ENCODE results near the gene SLAMF8.
A peak's percentile ranks its signal among the peaks of the same experiment; 100 is the strongest.

The SLAMF8 gene

DNA sequence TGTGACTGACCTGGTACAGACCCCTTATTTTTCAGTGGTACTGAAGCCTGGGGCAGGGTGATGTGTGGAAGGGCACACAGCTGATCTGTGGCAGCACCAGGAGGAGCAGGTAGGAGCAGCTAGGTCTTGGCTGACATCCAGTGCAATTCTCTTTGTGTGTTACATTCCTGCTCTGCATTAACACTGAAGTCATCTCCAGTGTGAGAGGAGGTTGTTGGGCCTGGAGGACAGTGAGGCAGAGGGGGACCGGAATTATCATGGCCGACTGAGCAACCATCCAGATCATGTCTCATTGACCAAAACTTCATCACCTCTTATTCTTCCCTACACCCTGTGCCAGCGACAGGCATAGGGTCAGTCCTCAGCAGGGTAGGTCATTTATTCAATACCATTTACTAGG lies 1.5 kb downstream of the SLAMF8 start:
- peaks cover 0 to 5% of the 10 kb centered on the region in 2 donors for H3K9me3 Mint-ChIP-seq
- no peak for DNase-seq
- peak overlapping the region; percentile 75 to 83 for H3K4me3 Mint-ChIP-seq
- H3K27ac Mint-ChIP-seq, result peak overlapping the region; percentile 52 to 96
- H3K36me3 Mint-ChIP-seq (ENCODE audit: insufficient read depth), result peaks cover 31% of the 10 kb centered on the region
- H3K4me1 Mint-ChIP-seq (ENCODE audit: low read depth in 2 of 2), result peaks cover 74 to 78% of the 10 kb centered on the region in 2 donors
- no peak for ATAC-seq (replicated peaks)
- no peaks in the 10 kb centered on the region for H3K27me3 Mint-ChIP-seq

DNA sequence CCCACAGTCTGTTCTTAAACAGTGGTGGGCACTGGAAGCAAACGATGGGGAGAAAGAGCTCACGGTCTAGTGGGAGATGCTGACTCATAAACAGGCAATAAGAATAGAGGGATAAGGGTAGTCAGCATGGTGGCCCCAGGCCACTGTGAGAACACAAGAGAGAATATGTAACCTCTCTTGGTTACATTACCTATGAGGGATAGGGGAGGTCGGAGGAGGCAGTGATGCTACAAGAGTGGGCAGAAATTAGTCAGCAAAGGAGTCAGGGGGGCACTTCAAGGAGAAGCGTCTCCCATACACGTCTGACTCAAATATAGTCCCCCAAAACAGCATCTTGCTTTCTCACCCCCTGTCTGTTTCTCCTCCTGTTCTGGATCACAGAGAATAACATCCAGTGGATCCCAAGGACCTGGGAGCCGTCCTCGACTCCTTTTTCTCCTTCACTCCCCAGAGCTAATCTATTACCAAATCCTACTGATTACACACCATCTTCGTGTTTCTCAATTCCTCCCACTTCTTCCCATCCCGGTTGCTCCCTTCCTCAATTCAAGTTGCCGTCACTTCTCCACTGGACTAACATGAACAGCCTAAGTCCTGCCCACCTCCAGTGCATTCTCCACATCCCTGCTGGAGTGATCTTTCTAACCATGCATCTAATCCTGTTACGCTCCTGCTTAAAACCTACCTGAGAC lies 2.1 kb downstream of the SLAMF8 start:
- peak overlapping the region; percentile 75 to 83 for H3K4me3 Mint-ChIP-seq
- DNase-seq (no peak), ATAC-seq (replicated peaks) (no peak)
- peak overlapping the region in 1 of 2 donors; percentile 96 for H3K27ac Mint-ChIP-seq
- no peaks in the 10 kb centered on the region for H3K27me3 Mint-ChIP-seq
- peaks cover 28% of the 10 kb centered on the region for H3K36me3 Mint-ChIP-seq (ENCODE audit: insufficient read depth)
- peaks cover 0 to 5% of the 10 kb centered on the region in 2 donors for H3K9me3 Mint-ChIP-seq
- peaks cover 71 to 77% of the 10 kb centered on the region in 2 donors for H3K4me1 Mint-ChIP-seq (ENCODE audit: low read depth in 2 of 2)

GRCh38 chr1:159829273-159829634 lies 2.6 kb downstream of the SLAMF8 start:
- Mint-ChIP-seq H3K36me3 (ENCODE audit: insufficient read depth) (peaks cover 28% of the 10 kb centered on the region), H3K4me1 (ENCODE audit: low read depth in 2 of 2) (peaks cover 66 to 74% of the 10 kb centered on the region in 2 donors), H3K9me3 (peaks cover 0 to 5% of the 10 kb centered on the region in 2 donors), H3K4me3 (peak overlapping the region; percentile 45 to 75), H3K27me3 (no peaks in the 10 kb centered on the region), H3K27ac (peak overlapping the region in 1 of 2 donors; percentile 96)
- no peak for DNase-seq
- ATAC-seq (replicated peaks), result no peak

- H3K4me1 Mint-ChIP-seq (ENCODE audit: low read depth in 2 of 2), result peaks cover 59 to 67% of the 10 kb centered on the region in 2 donors
- H3K27me3 Mint-ChIP-seq, result no peaks in the 10 kb centered on the region
- H3K27ac Mint-ChIP-seq, result peak overlapping the region in 1 of 2 donors; percentile 64
- peaks cover 26% of the 10 kb centered on the region for H3K36me3 Mint-ChIP-seq (ENCODE audit: insufficient read depth)
- no peak for DNase-seq
- no peak for ATAC-seq (replicated peaks)
- H3K4me3 Mint-ChIP-seq, result peak overlapping the region; percentile 45 to 75
- peaks cover 0 to 5% of the 10 kb centered on the region in 2 donors for H3K9me3 Mint-ChIP-seq
Measured at GRCh38 chr1:159829822-159830465, 3.3 kb downstream of the SLAMF8 start.

GRCh38 chr1:159830722-159831121 lies 4.0 kb downstream of the SLAMF8 start:
- DNase-seq (no peak), ATAC-seq (replicated peaks) (no peak)
- H3K9me3 Mint-ChIP-seq, result peaks cover 0 to 5% of the 10 kb centered on the region in 2 donors
- no peak overlapping the region for H3K27ac Mint-ChIP-seq
- peaks cover 25% of the 10 kb centered on the region for H3K36me3 Mint-ChIP-seq (ENCODE audit: insufficient read depth)
- peak overlapping the region in 1 of 2 donors; percentile 75 for H3K4me3 Mint-ChIP-seq
- H3K4me1 Mint-ChIP-seq (ENCODE audit: low read depth in 2 of 2), result peaks cover 52 to 66% of the 10 kb centered on the region in 2 donors
- no peaks in the 10 kb centered on the region for H3K27me3 Mint-ChIP-seq

DNA sequence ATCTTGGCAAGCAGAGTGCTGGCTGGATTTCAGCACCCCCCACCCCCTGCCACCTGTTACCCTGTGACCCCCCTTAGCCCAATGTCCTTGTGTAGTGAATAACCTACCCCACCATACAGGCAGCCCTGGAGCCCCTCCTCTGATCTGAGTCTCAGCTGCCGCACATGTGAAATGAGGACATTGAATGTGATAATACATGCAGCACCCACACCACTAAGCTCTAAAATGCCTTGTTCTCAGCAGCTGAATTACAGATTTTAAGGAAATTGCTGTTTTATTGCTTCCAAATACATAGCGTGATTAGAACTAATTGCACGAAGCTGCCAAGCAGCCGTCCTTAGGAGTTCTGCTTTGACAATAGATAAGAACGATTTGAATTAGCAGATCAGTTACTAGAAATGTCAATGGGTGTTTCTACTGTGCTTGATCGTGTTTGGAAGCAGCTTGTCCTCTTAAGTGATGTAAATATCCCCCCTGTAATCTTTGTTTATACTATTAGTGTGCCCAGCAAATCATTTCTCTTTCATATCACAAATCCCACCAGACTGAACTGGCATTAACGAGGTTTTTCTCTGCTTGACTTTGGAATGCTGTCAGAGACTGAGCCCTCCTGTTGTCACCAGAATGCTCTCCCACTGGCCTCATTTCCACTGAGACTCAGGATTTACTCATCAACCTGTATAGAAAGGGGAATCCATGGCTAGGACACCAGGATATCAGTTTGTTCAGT lies 4.9 kb downstream of the SLAMF8 start:
- H3K27me3 Mint-ChIP-seq, result no peaks in the 10 kb centered on the region
- peaks cover 43 to 61% of the 10 kb centered on the region in 2 donors for H3K4me1 Mint-ChIP-seq (ENCODE audit: low read depth in 2 of 2)
- peaks cover 0 to 5% of the 10 kb centered on the region in 2 donors for H3K9me3 Mint-ChIP-seq
- no peak overlapping the region for H3K4me3 Mint-ChIP-seq
- no peak for DNase-seq
- no peak overlapping the region for H3K27ac Mint-ChIP-seq
- H3K36me3 Mint-ChIP-seq (ENCODE audit: insufficient read depth), result peaks cover 19% of the 10 kb centered on the region
- ATAC-seq (replicated peaks), result no peak

DNA sequence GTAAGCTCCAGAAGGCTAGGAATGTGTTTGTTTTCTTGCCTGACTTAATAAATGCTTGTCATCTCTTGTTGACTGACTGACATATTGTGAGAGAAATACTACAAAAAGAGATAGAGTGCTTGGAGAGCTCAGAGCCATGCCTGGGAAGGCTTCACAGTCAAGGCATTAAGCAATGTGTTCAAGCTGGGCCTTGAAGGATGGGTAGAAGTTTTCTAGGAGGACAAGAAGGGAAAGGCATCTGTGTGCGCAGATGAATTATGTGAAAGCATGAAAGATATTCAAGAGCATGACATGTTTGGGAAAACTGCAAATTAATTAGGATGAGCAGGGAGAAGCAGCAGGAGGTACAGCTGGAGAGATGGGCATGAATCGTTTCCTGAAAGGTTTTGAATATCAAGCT lies 5.6 kb downstream of the SLAMF8 start:
- Mint-ChIP-seq H3K4me1 (ENCODE audit: low read depth in 2 of 2) (peaks cover 36 to 58% of the 10 kb centered on the region in 2 donors), H3K27ac (no peak overlapping the region)

GRCh38 chr1:159835356-159835755 lies 8.7 kb downstream of the SLAMF8 start:
- no peak overlapping the region for H3K27ac Mint-ChIP-seq
- H3K9me3 Mint-ChIP-seq, result no peaks in the 10 kb centered on the region
- H3K4me1 Mint-ChIP-seq (ENCODE audit: low read depth in 2 of 2), result peaks cover 11 to 30% of the 10 kb centered on the region in 2 donors
- no peak for DNase-seq
- H3K27me3 Mint-ChIP-seq, result no peaks in the 10 kb centered on the region
- no peak for ATAC-seq (replicated peaks)
- H3K4me3 Mint-ChIP-seq, result no peak overlapping the region
- peaks cover 3% of the 10 kb centered on the region for H3K36me3 Mint-ChIP-seq (ENCODE audit: insufficient read depth)

More for the DNA sequence above, 5.6 kb downstream of the SLAMF8 start:
- peaks cover 0 to 5% of the 10 kb centered on the region in 2 donors for H3K9me3 Mint-ChIP-seq
- ATAC-seq (replicated peaks), result no peak
- no peak overlapping the region for H3K4me3 Mint-ChIP-seq
- no peak for DNase-seq
- no peaks in the 10 kb centered on the region for H3K27me3 Mint-ChIP-seq
- H3K36me3 Mint-ChIP-seq (ENCODE audit: insufficient read depth), result peaks cover 12% of the 10 kb centered on the region

- no peaks in the 10 kb centered on the region for H3K27me3 Mint-ChIP-seq
- no peak overlapping the region for H3K4me3 Mint-ChIP-seq
- peaks cover 10 to 31% of the 10 kb centered on the region in 2 donors for H3K4me1 Mint-ChIP-seq (ENCODE audit: low read depth in 2 of 2)
- ATAC-seq (replicated peaks), result no peak
- H3K9me3 Mint-ChIP-seq, result no peaks in the 10 kb centered on the region
- no peaks in the 10 kb centered on the region for H3K36me3 Mint-ChIP-seq (ENCODE audit: insufficient read depth)
- no peak for DNase-seq
- no peak overlapping the region for H3K27ac Mint-ChIP-seq
Measured at GRCh38 chr1:159835862-159836525, 9.3 kb downstream of the SLAMF8 start.

DNA sequence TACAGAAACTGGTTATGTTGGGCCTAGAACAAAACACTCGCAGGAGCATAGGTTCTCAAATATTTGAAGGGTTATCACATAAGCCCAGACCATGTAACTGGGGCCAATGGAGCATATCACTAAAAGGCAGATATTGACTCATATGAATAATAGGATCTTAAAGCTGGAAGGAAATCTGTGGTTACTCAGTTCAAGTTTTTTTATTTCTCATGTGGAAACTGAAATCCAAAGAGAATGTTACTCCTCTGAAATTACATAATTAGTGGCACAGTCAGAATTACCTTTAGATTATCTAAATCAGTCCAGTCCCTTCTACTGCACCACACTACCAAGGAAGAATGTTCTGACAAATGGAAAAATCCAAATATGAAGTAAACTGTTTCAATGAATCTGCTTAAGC lies 12.0 kb downstream of the SLAMF8 start:
- no peak for ATAC-seq (replicated peaks)

DNA sequence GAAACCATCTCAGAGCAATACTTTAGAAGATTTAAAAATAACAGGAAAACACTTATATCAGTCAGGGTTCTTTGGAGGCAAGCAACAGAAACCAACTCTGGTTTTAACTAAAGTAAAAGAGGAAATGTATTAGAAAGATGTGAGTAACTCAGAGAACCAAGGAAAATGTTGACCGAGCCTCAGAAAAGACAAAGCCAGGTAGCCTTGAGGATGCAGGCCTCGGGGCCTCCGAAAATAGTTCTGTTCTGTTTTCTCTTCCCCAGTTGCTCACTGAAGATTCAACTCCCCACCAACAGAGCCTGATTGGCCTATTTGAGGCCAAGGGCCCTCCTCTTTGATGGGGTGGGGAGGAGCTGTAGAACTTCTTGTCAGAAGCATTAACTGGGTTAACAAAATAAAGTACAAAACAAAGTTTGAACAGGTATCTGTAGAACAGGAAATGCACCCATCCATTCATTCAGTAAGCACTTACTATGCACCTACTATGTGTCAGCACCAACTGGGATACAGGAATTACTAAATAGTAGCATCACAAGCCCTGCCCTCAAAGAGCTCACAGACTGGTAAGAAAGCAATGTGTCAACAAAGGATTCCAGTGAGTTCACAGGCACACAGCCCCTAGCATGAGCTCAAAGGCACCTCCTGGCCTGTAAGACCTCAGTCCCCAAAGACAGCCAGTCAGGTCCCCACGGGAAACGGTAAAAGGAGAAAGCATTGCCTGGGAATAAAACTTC lies 12.6 kb downstream of the SLAMF8 start:
- no peaks in the 10 kb centered on the region for H3K27me3 Mint-ChIP-seq
- H3K4me1 Mint-ChIP-seq (ENCODE audit: low read depth in 2 of 2), result peaks cover 7 to 33% of the 10 kb centered on the region in 2 donors
- DNase-seq, result no peak
- H3K4me3 Mint-ChIP-seq, result no peak overlapping the region
- no peak overlapping the region for H3K27ac Mint-ChIP-seq
- no peak for ATAC-seq (replicated peaks)
- H3K36me3 Mint-ChIP-seq (ENCODE audit: insufficient read depth), result no peaks in the 10 kb centered on the region
- no peaks in the 10 kb centered on the region for H3K9me3 Mint-ChIP-seq

More for the DNA sequence above, 12.0 kb downstream of the SLAMF8 start:
- no peak overlapping the region for H3K4me3 Mint-ChIP-seq
- H3K36me3 Mint-ChIP-seq (ENCODE audit: insufficient read depth), result no peaks in the 10 kb centered on the region
- no peaks in the 10 kb centered on the region for H3K9me3 Mint-ChIP-seq
- no peaks in the 10 kb centered on the region for H3K27me3 Mint-ChIP-seq
- no peak for DNase-seq
- no peak overlapping the region for H3K27ac Mint-ChIP-seq
- peaks cover 6 to 34% of the 10 kb centered on the region in 2 donors for H3K4me1 Mint-ChIP-seq (ENCODE audit: low read depth in 2 of 2)

- no peaks in the 10 kb centered on the region for H3K36me3 Mint-ChIP-seq (ENCODE audit: insufficient read depth)
Measured at GRCh38 chr1:159841749-159842148, 15.1 kb downstream of the SLAMF8 start.

GRCh38 chr1:159843459-159843858 lies 16.8 kb downstream of the SLAMF8 start:
- H3K27ac Mint-ChIP-seq, result no peak overlapping the region
- no peaks in the 10 kb centered on the region for H3K9me3 Mint-ChIP-seq
- no peak overlapping the region for H3K4me3 Mint-ChIP-seq
- no peak for ATAC-seq (replicated peaks)
- H3K36me3 Mint-ChIP-seq (ENCODE audit: insufficient read depth), result no peaks in the 10 kb centered on the region
- no peaks in the 10 kb centered on the region for H3K27me3 Mint-ChIP-seq
- no peak for DNase-seq
- peaks cover 10 to 26% of the 10 kb centered on the region in 2 donors for H3K4me1 Mint-ChIP-seq (ENCODE audit: low read depth in 2 of 2)

More at GRCh38 chr1:159841749-159842148, 15.1 kb downstream of the SLAMF8 start:
- H3K27ac Mint-ChIP-seq, result no peak overlapping the region
- no peaks in the 10 kb centered on the region for H3K27me3 Mint-ChIP-seq
- no peak for DNase-seq
- no peaks in the 10 kb centered on the region for H3K9me3 Mint-ChIP-seq
- peaks cover 7 to 26% of the 10 kb centered on the region in 2 donors for H3K4me1 Mint-ChIP-seq (ENCODE audit: low read depth in 2 of 2)
- no peak overlapping the region for H3K4me3 Mint-ChIP-seq
- no peak for ATAC-seq (replicated peaks)

Data from effector memory CD8-positive, alpha-beta T cell (primary cell).